Ramos (cell line): ENCODE results near the gene LIFR.
"Not testable (repeated sequence)": the region's sequence is repeated elsewhere in the genome, so short reads cannot be mapped to it uniquely, and the experiment has no call there.

Source experiments
- in situ Hi-C: fragments of 300-500 bp; cut with MboI; formaldehyde crosslinking; loops from one replicate; pipeline ENCODE4 v1.14.3; 2022; ENCODE audit warnings: low sequenced_read_pairs; ENCODE audit not compliant: unreplicated experiment

Gene LIFR

GRCh38 chr5:38556599-38557307 lies at the start of gene LIFR:
TSS of gene LIFR (minus strand) at chr5:38556646. CDS start at chr5:38530647, 25,999 bp downstream.
- in situ Hi-C loops: loop anchor here (25.0 kb wide), 1 partner anchor 106 kb away; no protein-coding TSS in a partner anchor

DNA sequence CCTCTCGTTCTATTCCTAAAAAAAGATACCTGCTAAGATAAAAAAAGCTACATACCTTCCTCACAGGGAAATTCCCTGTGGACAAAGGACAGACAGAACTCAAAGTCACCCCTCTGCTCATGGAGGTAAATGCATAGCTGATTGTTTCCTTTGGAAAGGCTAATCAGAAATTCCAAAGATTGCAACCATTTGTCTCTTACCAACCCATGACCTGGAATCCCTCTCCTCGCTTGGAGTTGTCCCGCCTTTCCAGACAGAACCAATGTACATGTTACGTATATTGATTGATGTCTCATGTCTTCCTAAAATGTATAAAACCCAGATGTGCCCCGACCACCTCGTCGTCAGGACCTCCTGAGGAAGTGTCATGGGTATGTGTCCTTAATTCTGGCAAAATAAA lies 49.2 kb upstream of the LIFR start:
- in situ Hi-C loops: no loop called here

DNA sequence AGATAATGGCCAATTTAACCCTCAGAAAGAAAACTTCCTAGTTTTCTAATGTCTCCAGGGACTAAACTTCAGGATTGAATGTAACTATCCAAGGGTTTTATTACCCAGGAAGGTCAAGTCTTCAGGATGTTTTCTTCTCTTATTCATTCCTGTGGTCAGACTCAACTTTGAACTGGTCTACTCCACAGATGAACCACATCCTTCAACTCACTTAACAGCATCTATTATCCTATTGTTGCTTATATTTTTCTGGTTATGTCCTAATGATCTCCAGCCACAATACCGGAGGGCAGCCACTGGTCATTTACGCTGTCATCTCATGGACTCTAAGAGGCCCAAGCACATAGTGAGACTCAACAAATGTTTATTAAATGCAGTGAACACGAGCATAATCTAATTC lies 47.2 kb upstream of the LIFR start:
- in situ Hi-C loops: no loop called here

GRCh38 chr5:38602641-38603040 lies 46.2 kb upstream of the LIFR start:
- in situ Hi-C loops: no loop called here

DNA sequence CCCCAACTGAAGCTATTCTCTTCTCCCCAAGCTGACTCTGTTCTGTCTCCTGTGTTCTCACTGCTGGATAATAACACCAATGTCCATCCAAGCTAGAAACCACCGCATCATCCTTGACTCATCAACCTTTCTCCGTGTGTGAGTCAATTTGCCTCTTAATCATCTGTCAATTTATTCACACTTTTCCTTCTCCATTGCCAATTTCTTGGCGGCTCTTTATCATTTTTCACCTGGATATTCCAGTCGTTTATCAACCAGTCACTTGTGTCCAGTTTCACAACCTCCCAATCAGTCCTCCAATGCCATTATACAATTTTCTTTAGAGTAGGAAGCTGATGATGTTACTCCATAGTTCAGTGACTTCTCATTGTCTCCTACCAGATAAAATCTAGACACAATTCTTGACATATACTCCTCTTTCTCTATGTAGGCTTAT lies 45.4 kb upstream of the LIFR start:
- in situ Hi-C loops: no loop called here

DNA sequence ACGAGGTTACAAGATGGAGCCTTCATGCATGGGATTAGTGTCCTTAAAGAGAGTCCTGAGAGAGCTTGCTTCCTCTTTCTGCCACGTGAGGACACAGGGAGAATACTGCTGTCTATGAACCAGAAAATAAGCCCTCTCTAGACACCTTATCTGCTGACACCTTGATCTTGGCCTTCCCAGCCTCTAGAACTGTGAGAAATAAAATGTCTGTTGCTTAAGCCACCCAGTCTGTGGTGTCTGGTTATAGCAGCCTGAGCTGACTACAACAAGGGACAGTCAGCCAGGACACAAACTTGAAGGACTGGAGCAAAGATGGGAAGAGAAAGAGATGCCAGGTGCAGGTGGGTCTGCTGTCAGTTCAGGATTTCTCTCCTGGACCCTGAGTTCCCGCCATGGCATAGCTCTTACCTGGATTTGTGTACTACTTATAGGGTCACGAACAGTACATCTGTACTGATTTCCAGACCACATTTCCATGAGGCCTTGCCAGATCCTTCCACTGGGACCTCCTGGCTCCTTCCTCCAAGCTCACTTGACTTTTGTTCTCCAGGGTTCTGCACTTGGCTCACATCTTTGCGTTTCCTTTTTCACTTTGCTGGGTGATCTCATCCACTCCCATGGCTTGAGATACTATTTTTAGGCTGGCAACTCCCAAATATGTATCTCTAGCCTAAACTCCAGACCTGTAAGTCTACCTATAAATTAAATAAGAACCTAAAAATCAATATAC lies 44.9 kb upstream of the LIFR start:
- in situ Hi-C loops: no loop called here

DNA sequence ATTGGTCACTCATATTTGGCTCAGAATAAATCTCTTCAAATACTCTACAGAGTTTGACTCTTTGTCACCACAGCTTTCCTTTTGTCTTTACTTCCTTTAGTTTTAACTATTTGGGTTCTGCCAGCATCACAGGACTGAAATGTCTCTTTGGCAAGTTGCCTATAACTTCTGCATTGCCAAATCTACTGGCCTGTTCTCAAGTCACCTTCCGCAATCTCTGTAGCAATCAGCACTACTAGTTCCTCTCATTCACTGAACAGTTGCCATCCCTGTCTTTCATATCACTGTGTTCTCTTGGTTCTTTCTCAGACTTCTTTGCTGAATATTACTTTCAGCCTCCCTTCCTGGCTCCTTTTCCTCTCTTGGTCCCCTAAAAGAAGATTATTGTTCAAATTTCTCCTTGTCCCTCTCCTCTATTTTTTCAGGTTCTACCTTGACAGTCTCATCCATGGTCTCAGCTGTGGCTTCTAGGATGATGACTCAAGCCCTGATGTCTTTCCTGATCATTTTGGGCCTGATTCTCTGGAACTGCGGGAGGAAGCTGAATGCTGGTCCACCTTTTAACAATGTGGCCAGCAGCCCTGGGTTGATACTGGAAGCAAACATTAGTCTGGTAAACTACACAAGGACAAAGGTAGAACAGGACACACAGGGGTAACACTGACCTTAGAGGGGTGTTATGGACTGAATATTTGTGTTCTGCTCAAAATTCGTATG lies 44.0 kb upstream of the LIFR start:
- in situ Hi-C loops: no loop called here

GRCh38 chr5:38599751-38600150 lies 43.3 kb upstream of the LIFR start:
- in situ Hi-C loops: not testable (repeated sequence)

- in situ Hi-C loops: no loop called here
Measured at GRCh38 chr5:38598994-38599617, 42.7 kb upstream of the LIFR start.

- in situ Hi-C loops: no loop called here
Measured at GRCh38 chr5:38598296-38598993, 42.0 kb upstream of the LIFR start.

DNA sequence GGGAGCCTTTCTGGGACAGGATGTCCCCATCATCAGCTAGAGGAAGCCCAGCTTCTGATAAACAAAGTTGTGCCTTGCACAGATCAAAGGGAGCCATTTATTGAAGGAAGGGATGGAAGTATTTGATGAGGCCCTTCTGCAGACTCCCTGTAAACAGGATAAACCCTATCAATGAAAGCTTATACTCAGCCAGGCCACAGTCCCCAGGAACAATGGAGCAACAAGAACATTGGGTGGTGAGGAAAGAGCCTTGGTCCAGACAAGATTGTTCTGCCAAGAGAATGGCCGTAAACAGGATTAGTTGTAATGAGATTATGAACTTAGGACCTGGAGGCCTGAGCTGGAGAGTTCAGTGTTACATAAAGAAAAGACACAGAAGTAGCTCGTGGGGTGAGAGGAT lies 40.5 kb upstream of the LIFR start:
- in situ Hi-C loops: no loop called here

GRCh38 chr5:38595132-38595745 lies 38.8 kb upstream of the LIFR start:
- in situ Hi-C loops: no loop called here

- in situ Hi-C loops: no loop called here
Measured at GRCh38 chr5:38593959-38594358, 37.5 kb upstream of the LIFR start.

DNA sequence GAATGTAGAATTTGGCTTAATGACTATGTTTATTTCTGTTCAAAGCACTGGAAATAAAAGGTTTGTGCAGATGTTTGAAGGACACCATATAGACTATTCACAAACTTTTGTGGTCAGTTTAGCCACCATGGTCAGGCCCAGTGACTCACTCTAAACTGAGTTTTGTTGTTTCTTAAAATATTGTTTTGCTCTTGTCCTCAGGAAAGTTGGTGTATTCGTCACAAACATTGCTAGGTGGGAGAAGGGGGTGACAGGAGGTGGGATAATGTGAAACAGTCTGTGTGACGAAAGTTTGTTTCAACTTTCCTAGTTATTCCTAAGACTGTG lies 35.0 kb upstream of the LIFR start:
- in situ Hi-C loops: no loop called here

DNA sequence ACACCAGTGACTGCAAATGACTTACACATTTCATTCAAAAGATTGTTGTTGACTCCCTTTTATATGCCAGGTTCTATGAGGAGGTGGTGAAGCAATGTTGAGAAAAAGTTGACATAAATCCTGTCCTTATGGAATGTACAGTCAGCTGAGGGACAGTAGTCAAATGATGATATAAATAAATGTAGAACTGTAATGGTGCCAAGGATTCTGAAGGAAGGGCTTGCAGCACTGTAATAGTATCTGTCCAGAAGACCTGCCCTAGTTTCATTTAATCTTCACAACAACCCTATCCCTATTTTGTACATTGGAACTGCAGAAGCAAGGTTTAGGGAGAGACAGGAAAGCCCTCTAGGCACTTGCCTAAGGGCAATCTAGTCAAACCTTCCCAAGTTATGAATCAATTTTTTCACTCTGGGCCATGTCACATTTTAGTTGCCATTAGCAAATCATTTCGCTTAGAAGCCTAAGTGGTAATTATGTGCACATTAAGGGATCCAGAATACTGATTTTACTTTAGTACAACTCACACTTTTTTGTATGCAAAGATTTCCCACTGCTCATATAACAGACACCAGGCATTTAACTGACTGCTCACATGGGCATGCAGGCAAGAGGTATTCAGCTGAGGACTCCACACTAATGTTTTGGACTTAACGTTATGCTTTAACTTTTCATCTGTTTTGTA lies 34.5 kb upstream of the LIFR start:
- in situ Hi-C loops: no loop called here

GRCh38 chr5:38589629-38590028 lies 33.2 kb upstream of the LIFR start:
- in situ Hi-C loops: no loop called here

DNA sequence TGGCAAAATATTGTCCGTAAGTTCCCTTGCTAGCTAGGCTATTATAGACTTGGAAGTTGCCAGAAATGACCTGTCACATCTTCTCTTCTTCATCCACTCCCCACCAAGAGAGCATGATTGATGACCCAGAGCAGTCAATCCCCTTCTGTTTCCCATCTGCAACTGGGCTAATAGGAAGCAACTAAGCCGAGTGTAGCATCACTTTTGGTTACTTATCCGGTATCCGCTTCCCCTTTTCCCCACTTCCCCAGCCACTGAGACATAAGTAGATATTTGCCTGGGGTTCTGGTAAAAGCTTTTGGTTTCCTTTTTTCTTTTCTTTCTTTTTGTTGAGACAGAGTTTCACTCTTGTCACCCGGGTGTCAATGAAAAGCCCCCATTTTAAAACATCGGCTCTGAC lies 29.4 kb upstream of the LIFR start:
- in situ Hi-C loops: no loop called here

GRCh38 chr5:38583500-38583899 lies 27.1 kb upstream of the LIFR start:
- in situ Hi-C loops: no loop called here

GRCh38 chr5:38582975-38583319 lies 26.5 kb upstream of the LIFR start:
- in situ Hi-C loops: no loop called here
